Measurements from ENCODE around the gene ZNF19.

The ZNF19 gene

DNA sequence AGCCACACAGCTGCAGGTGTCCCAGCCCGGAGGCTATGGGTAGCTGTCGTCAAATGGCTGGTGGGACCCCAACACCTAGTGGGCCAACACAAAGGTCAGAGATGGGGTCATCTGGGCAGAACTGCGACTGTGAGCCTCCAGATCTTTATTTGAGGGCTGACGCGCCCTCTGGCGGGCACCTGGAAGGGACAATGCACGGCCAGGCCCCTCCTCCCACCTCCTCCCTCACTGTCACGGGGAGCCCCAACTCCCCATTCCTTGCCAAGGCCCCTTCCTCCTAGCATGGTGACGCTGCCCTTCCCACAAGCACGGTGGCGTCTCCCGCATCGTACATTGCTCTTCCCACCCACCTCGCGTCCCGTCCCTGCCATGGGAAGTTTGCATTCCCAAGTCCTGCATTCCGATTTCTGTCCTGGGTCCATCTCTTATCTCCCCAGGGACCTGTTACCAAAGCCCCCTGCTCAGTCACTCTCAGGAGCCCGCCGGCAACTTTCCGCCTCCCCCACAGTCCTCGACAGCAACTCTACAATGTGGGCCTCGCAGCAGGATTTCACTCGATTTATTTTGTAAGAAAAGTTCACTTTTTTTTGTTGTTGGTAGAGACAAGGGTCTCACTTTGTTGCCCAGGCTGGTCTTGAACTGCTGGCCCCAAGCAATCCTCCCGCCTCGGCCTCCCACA, 48.3 kb downstream of the ZNF19 start:
- no peak for DNase-seq

GRCh38 chr16:71439523-71439922, 49.6 kb downstream of the ZNF19 start:
- DNase-seq = no peak

DNA sequence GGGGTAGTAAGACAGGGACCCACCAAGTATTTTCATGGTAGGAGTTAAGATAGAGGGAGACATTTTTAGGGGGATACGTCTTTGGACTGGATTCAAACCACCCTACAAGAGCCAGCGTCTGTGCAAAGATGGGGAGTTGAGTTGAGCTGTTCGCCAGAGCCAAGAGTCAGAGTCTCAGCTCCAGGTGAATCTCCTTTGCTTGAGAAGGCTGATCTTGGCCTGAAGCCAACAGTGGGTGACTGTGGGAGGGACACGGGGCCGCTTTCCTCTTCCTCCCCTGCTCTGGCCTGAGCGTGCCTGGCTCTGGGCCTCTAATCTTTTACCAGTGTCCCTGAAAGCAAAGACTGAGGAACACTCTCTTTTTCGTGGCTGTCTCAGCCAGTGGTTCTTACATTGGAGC, 52.7 kb downstream of the ZNF19 start:
- no peak for DNase-seq

DNA sequence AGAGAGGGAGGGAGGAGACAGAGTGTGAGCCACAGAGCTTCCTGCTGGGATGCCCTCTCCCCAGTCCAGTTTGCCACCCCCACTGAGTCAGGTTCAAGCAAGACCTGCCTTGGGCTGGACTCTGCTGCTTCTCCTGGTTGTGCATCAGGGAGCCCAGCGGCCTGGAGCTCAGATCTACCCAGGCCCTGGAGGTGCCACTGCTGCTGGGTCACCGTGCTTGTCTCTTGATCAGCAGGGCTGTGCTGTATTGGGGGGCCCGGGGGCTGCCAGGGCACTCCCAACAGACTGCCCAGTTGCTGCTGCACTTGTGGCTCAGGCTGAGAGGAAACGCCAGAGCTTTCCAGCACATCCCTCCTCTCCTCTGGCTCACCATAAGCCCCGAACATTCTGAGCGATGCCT, 56.2 kb downstream of the ZNF19 start:
- DNase-seq = no peak

GRCh38 chr16:71431991-71432390, 57.1 kb downstream of the ZNF19 start:
- DNase-seq = no peak

DNA sequence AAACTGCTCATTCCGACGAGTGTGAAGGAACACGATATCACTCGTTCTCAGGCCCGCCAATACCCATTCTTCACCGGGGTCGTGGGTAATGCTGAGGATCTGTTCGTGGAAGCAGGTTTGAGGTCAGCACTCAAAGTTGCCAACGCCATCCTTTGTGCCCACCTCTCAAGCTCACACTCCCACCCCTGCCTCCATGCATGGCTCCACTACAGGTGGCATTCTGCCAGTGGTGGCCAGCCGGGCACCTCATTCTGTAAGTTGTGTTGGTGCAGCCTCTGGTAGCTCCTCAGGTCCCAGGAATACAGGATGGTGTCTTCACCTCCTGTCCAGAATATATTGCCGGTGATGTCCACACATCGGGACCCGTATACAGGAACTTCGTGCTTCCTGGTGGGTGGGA, 57.9 kb downstream of the ZNF19 start:
- no peak for DNase-seq

GRCh38 chr16:71430744-71431143, 58.4 kb downstream of the ZNF19 start:
- DNase-seq = no peak

- no peak for DNase-seq
Measured at GRCh38 chr16:71429581-71429980, 59.5 kb downstream of the ZNF19 start.

- no peak for DNase-seq
Measured at GRCh38 chr16:71428883-71429282, 60.2 kb downstream of the ZNF19 start.

DNA sequence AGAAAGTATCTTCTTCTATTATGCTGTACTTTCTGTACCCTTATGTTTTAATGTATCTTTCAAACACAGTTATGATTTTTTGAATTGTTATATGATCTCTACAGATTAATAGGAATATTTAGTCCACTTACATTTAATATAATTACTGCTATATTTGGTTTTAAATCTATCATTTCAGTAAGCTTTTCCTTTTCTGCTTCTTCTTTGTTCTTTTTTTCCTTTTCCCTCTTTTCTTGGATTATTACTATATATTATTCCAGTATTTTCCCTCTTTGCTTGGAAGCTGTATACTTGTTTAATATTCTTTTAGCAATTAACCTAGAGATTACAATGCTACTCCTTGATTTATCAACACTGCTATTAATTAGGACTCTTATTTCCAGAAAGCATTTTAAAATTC, 60.7 kb downstream of the ZNF19 start:
- no peak for DNase-seq

DNA sequence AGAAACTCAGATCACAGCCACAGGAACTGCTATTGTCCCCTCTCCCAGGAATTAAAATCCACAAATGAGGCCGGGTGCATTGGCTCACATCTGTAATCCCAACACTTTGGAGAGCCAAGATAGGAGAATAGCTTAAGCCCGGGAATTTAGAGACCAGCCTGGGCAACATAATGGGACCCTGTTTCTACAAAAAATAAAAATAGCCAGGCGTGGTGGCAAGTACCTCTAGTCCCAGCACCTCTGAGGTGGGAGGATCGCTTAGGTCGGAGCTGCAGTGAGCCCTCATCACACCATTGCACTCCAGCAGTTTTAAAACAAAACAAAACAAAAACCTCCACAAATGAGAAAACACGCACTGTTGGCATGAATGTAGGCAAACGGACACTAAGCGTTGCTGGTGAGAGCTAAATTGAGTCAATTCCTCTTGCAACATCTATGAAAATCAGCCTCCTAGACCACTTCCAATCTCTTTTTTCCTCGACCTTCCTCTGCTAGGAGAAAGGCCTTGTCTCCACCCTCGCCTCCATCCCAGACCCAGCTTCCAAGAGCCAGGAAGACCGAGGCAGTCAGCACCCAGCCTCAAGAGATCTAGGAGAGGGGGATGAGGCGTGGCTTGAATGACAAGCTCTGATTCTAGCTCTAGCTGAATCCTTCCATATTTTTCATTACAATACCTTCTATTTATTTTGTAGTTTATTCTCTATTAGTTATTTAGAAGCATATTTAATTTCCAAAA, 62.1 kb downstream of the ZNF19 start:
- DNase-seq = no peak

GRCh38 chr16:71426069-71426879, 62.9 kb downstream of the ZNF19 start:
- DNase-seq = peak; percentile 2

- DNase-seq = no peak
Measured at GRCh38 chr16:71425746-71426068, 63.4 kb downstream of the ZNF19 start.

DNA sequence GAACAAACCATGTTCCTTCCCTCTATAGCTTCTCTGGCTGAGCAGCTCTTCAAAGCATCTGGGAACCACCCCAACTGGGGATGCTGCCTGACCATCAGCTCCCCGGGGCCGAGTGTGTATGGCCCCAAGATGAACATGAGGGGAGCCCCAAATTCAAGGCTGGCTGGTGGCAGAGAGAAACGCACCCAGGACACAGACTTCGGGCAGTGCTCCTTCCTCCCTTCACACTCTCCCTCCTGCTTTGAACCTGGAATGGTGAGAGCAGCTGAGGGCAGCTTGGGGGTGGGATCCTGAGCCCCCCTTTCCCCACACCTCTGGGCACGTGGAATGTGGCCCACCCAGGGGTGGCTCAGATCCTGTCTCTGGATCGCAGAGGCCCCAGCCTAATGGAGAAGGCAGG, 64.5 kb downstream of the ZNF19 start:
- no peak for DNase-seq

GRCh38 chr16:71423865-71424264, 65.3 kb downstream of the ZNF19 start:
- DNase-seq = no peak
